Vagina (tissue), 2 donors: ENCODE measurements around the gene CEND1. TPM values are rescaled to one million over a fixed set of nuclear protein-coding genes. Genes with fewer than 3 reads are reported as not detected.
A peak's percentile ranks its signal among the peaks of the same experiment; 100 is the strongest.

Experiments
- DNase-seq, 2 donors: peaks; one replicate each; pipeline ENCODE4 v3.0.0-alpha.2; 2017; ENCODE audit errors: extremely low spot score in 2 of 2
- H3K27ac ChIP-seq: fragments of 200-600 bp; sonication (generic); one replicate; pipeline ENCODE4 v1.5.1; 2019
- H3K27me3 ChIP-seq: fragments of 200-600 bp; sonication (generic); one replicate; pipeline ENCODE4 v1.5.1; 2019
- H3K36me3 ChIP-seq, 2 donors: fragments of 200-600 bp; sonication (generic); one replicate each; pipeline ENCODE4 v1.5.1; 2017 to 2019
- H3K4me1 ChIP-seq: fragments of 200-600 bp; sonication (generic); one replicate; pipeline ENCODE4 v1.5.1; 2019
- H3K4me3 ChIP-seq, 2 donors: fragments of 200-600 bp; sonication (generic); 1 replicate in 1 of 2; 2 replicates in 1 of 2; pipeline ENCODE4 v1.5.1; 2016 to 2019
- H3K9me3 ChIP-seq: fragments of 200-600 bp; sonication (generic); one replicate; pipeline ENCODE4 v1.5.1; 2019
- POLR2A ChIP-seq, 2 donors: fragments of 450-650 bp; IDR thresholded peaks; one replicate each; pipeline ENCODE4 v1.6.1; 2017; ENCODE audit warnings: antibody characterized with exemption in 2 of 2, mild to moderate bottlenecking in 2 of 2, moderate library complexity in 2 of 2
- POLR2AphosphoS5 ChIP-seq, 2 donors: sonication (generic); formaldehyde crosslinking; IDR thresholded peaks; one replicate each; pipeline ENCODE4 v1.9.0; 2017; ENCODE audit warnings: antibody characterized with exemption in 2 of 2, mild to moderate bottlenecking in 2 of 2, low read depth in 1 of 2; ENCODE audit not compliant: insufficient read depth in 1 of 2
- intact Hi-C: fragments of 100-400 bp; cut with DNase I; formaldehyde crosslinking; loops from one replicate; pipeline ENCODE4 v1.15.1; 2023
- total RNA-seq: library from RNA; depleted of rRNA; stranded (reverse); fragments of >200 nt; gene quantifications from one replicate; pipeline ENCODE4 v1.2.3, GENCODE V29; 2016
- TF ChIP-seq, protein P1 (sequence below), 3 experiments: fragments of 450-650 bp in 2 of 3; fragments of 200-600 bp in 1 of 3; sonication (generic) in 1 of 3; IDR thresholded peaks; one replicate each; pipeline ENCODE4 v1.5.1; 2017 to 2019; ENCODE audit warnings: antibody characterized with exemption in 3 of 3, mild to moderate bottlenecking in 2 of 3, moderate library complexity in 2 of 3

CEND1 gene
- total RNA-seq, 1 donor from 2014 or later = 1.7 TPM

DNA sequence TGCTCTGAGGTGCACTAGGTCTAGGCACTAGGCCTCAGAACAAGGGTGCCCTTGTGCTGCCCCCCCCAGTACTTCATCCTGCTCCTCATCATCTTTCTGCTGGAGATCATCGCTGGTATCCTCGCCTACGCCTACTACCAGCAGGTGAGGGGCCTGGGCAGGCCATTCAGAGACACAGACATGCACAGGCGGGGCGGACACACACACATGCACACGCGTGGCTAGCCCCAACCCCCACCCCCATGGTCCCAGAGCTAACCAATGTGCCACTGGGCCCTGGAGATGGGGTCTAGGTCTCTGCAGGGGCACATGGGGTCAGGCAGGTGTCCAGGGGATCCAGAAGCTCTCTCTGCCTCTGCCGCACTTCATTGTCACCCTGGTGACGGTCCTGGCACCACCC, 46.8 kb upstream of the CEND1 start:
- Histone ChIP-seq H3K27me3 (no peaks in the 10 kb centered on the region), H3K4me3 (no peak overlapping the region), H3K36me3 (peaks cover 0 to 48% of the 10 kb centered on the region in 2 donors), H3K27ac (no peak overlapping the region), H3K4me1 (peaks cover 86% of the 10 kb centered on the region), H3K9me3 (no peaks in the 10 kb centered on the region)
- TF ChIP-seq, protein P1, sequence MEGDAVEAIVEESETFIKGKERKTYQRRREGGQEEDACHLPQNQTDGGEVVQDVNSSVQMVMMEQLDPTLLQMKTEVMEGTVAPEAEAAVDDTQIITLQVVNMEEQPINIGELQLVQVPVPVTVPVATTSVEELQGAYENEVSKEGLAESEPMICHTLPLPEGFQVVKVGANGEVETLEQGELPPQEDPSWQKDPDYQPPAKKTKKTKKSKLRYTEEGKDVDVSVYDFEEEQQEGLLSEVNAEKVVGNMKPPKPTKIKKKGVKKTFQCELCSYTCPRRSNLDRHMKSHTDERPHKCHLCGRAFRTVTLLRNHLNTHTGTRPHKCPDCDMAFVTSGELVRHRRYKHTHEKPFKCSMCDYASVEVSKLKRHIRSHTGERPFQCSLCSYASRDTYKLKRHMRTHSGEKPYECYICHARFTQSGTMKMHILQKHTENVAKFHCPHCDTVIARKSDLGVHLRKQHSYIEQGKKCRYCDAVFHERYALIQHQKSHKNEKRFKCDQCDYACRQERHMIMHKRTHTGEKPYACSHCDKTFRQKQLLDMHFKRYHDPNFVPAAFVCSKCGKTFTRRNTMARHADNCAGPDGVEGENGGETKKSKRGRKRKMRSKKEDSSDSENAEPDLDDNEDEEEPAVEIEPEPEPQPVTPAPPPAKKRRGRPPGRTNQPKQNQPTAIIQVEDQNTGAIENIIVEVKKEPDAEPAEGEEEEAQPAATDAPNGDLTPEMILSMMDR (IDR thresholded peaks at IDR 0.05) = no peak
- no peak for TF ChIP-seq POLR2A (IDR thresholded peaks at IDR 0.05)
- no peak for TF ChIP-seq POLR2AphosphoS5 (IDR thresholded peaks at IDR 0.05; ENCODE audit: insufficient read depth in 1 of 2, low read depth in 1 of 2)
- no peak for DNase-seq
- intact Hi-C loops = no loop called here

DNA sequence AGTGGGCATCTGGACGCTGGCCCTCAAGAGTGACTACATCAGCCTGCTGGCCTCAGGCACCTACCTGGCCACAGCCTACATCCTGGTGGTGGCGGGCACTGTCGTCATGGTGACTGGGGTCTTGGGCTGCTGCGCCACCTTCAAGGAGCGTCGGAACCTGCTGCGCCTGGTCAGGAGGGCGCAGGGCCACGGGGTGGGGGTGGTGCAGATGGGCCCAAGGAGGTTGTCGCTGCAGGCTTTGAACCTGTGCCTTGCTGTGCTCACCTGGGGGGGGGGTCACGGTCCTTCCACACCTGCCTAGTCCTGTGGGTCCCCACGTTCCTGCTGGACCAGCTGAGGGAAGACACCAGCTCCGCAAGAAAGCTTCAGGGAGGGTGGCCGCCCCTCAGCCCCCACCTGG, 46.4 kb upstream of the CEND1 start:
- TF ChIP-seq POLR2A (IDR thresholded peaks at IDR 0.05) = no peak
- no peak for TF ChIP-seq POLR2AphosphoS5 (IDR thresholded peaks at IDR 0.05; ENCODE audit: insufficient read depth in 1 of 2, low read depth in 1 of 2)
- TF ChIP-seq, protein P1 (IDR thresholded peaks at IDR 0.05) = no peak
- intact Hi-C loops = no loop called here
- H3K4me3 ChIP-seq = no peak overlapping the region
- no peak overlapping the region for H3K27ac ChIP-seq
- peaks cover 0 to 48% of the 10 kb centered on the region in 2 donors for H3K36me3 ChIP-seq
- H3K27me3 ChIP-seq = no peaks in the 10 kb centered on the region
- peaks cover 86% of the 10 kb centered on the region for H3K4me1 ChIP-seq
- H3K9me3 ChIP-seq = no peaks in the 10 kb centered on the region
- DNase-seq = no peak

DNA sequence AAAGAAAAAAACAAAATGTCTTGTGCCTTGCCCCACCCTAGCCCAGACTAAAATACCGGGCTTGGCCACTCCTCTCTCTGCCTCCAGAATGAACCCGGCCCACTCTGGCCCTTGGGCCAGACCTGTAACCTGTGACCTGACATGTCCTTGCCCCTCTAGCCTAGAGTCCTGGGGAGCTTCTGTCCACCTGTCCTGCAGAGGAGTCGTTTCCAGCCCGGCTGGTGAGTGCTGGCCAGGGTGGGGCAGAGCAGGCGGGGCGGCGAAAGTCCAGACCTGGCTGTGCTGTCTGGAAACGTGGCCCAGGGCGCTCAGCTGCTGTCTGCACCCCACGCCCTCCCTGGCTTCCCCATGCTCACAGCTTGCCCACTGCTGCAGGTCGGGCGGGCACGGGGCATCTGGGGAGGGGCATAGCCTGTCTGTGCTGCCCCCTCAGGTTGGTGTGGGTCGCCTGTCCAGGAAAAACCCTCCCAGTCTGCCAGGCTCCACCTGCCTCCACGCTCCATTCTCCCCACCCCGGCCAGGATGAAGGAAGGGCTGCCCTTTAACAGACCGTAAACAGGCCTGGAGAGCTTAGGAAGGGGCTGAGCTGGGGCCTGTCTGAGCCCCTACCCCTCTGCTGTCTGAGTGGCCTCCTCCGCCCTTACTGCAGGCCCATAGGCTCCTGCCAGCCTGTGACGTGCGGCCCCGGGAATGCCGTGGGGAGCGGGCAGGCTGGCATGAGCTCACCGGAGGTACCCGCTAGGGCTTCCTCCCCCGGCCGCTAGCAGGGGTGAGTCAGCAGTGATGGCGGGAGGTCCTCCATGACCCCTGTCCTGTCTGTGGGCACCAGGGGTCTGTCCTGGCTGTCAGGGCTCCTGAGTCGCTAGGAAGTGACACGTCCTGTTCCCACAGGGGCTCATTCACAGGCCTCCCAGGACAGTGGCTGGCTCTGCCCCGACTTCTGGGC, 44.8 kb upstream of the CEND1 start:
- Histone ChIP-seq H3K27me3 (no peaks in the 10 kb centered on the region), H3K9me3 (no peaks in the 10 kb centered on the region), H3K4me1 (peaks cover 86% of the 10 kb centered on the region), H3K36me3 (peaks cover 0 to 32% of the 10 kb centered on the region in 2 donors), H3K27ac (peak overlapping the region; percentile 88), H3K4me3 (peak overlapping the region; percentile 66 to 94)
- intact Hi-C loops = no loop called here
- peak in 1 of 2 donors; percentile 72 for TF ChIP-seq POLR2AphosphoS5 (IDR thresholded peaks at IDR 0.05; ENCODE audit: insufficient read depth in 1 of 2, low read depth in 1 of 2)
- TF ChIP-seq, protein P1 (IDR thresholded peaks at IDR 0.05) = no peak
- no peak for DNase-seq

DNA sequence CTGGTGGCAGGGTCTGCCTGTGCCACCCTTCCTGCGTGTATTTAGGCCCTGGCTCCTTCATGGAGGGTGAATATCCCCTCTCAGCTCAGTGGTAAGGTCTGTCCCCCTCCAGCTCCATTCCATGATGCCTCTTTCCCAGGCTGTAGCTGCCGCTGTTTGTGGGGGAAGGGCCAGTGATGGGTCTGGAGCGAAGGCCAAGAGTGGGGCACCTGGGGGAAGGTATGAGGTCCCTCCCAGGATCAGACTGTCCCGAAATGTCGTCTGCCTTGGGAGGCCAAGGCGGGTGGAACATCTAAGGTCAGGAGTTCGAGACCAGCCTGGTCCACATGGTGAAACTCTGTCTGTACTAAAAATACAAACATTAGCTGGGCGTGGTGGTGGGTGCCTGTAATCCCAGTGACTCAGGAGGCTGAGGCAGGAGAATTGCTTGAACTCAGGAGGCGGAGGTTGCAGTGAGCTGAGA, 44.0 kb upstream of the CEND1 start:
- peaks cover 86% of the 10 kb centered on the region for H3K4me1 ChIP-seq
- H3K36me3 ChIP-seq = peaks cover 0 to 31% of the 10 kb centered on the region in 2 donors
- H3K4me3 ChIP-seq = peak overlapping the region; percentile 66 to 94
- intact Hi-C loops = no loop called here
- H3K27ac ChIP-seq = peak overlapping the region; percentile 88
- TF ChIP-seq, protein P1 (IDR thresholded peaks at IDR 0.05) = no peak
- TF ChIP-seq POLR2AphosphoS5 (IDR thresholded peaks at IDR 0.05; ENCODE audit: insufficient read depth in 1 of 2, low read depth in 1 of 2) (peak in 1 of 2 donors; percentile 17), POLR2A (IDR thresholded peaks at IDR 0.05) (no peak)
- H3K27me3 ChIP-seq = no peaks in the 10 kb centered on the region
- no peaks in the 10 kb centered on the region for H3K9me3 ChIP-seq
- DNase-seq = no peak
